Mucosa of rectum (tissue), 2 donors: Measurements from ENCODE around the gene HP.

ENCODE experiments used
- H3K27ac ChIP-seq, 2 donors: one replicate each; pipeline ENCODE4 v1.7.0; 2013; ENCODE audit warnings: inconsistent platforms in 2 of 2, low read depth in 2 of 2, low read length in 2 of 2
- H3K27me3 ChIP-seq, 2 donors: one replicate each; pipeline ENCODE4 v1.7.0; 2013; ENCODE audit warnings: low read length in 2 of 2; ENCODE audit not compliant: control insufficient read depth in 2 of 2, insufficient read depth in 2 of 2
- H3K36me3 ChIP-seq, 2 donors: one replicate each; pipeline ENCODE4 v1.7.0; 2013; ENCODE audit warnings: low read length in 2 of 2; ENCODE audit not compliant: control insufficient read depth in 2 of 2, insufficient read depth in 2 of 2
- H3K4me1 ChIP-seq, 2 donors: one replicate each; pipeline ENCODE4 v1.7.0; 2013; ENCODE audit warnings: low read length in 2 of 2, mild to moderate bottlenecking in 1 of 2; ENCODE audit not compliant: control insufficient read depth in 2 of 2, insufficient read depth in 2 of 2
- H3K4me3 ChIP-seq, 2 donors: one replicate each; pipeline ENCODE4 v1.7.0; 2013; ENCODE audit warnings: low read length in 2 of 2
- H3K9ac ChIP-seq, 2 donors: one replicate each; pipeline ENCODE4 v1.7.0; 2013; ENCODE audit warnings: low read length in 2 of 2, low read depth in 1 of 2, mild to moderate bottlenecking in 1 of 2
- H3K9me3 ChIP-seq, 2 donors: one replicate each; pipeline ENCODE4 v1.7.0; 2013; ENCODE audit warnings: low read length in 2 of 2; ENCODE audit not compliant: control insufficient read depth in 2 of 2
- donor health status: healthy.
- donor health status: Normal muscosa, but diverticular disease.

Gene HP

DNA sequence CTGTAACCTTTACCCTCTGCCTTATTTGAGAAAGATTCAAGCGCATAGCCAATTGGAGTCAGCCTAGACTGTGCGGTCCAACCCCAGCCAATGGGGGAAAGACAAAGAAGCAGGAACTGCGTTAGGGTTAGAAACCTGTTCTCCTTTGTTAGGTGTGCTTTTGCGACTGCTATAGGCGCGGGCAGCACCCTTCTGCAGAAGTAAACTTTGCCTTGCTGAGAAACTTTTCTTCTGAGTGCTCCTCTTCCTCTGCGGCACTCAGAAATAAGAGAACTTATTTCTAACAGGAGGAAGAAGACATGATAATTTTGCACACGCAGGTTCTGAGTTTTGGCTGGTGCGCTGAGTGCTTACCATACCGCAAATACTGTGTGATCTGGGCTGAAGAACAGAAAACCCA, 30.1 kb downstream of the HP start:
- Histone ChIP-seq H3K4me1 (no peaks in the 10 kb centered on the region), H3K27ac (no peak overlapping the region), H3K4me3 (no peak overlapping the region), H3K9me3 (peaks cover 0 to 4% of the 10 kb centered on the region in 2 donors), H3K36me3 (peaks cover 38 to 43% of the 10 kb centered on the region in 2 donors), H3K9ac (no peak overlapping the region), H3K27me3 (no peaks in the 10 kb centered on the region)

DNA sequence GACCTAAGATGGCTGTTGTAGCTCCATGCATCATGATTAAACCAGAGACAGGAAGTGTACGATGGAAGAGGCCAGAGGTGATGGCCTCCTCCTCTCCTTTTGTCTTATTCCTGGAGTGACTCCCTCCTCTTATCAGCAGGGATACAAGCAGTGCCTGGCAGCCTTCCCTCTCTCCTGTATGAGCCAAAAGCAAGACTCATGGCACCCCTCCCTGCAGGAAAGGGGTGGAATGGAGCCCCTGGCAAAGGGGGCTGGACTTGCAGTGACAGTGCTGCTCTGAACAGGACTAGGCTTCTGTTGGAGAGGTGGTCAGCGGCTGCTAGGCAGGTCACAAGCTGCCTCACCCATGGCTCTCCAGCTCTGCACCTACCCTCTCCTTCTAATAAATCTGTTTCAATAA, 30.7 kb downstream of the HP start:
- Histone ChIP-seq H3K36me3 (peaks cover 42 to 48% of the 10 kb centered on the region in 2 donors), H3K9me3 (peaks cover 0 to 4% of the 10 kb centered on the region in 2 donors), H3K27ac (no peak overlapping the region)

DNA sequence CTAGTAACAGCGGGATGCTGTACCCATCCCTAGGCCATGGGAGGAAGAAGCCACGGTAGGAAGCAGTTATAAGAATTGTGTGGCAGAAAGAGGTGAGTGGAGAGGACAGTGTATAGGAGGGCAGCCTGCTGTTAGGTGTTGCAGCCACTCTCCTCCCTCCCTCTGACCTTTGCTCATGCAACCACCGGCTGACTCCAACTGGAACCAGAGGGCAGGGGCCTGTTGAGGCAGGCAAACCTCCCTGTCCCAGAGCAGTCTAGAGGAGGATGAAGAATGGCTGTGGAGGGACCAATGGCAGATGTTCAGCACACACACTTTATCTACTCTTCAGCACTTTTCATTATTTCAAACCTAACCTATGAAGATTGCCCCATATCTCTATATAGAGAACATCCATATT, 36.9 kb downstream of the HP start:
- Histone ChIP-seq H3K36me3 (peaks cover 37 to 38% of the 10 kb centered on the region in 2 donors), H3K27ac (no peak overlapping the region), H3K27me3 (no peaks in the 10 kb centered on the region), H3K4me3 (no peak overlapping the region), H3K9ac (no peak overlapping the region), H3K9me3 (no peaks in the 10 kb centered on the region), H3K4me1 (peaks cover 18 to 22% of the 10 kb centered on the region in 2 donors)

More for the DNA sequence above, 30.7 kb downstream of the HP start:
- Histone ChIP-seq H3K4me1 (no peaks in the 10 kb centered on the region), H3K9ac (no peak overlapping the region), H3K27me3 (no peaks in the 10 kb centered on the region), H3K4me3 (no peak overlapping the region)

DNA sequence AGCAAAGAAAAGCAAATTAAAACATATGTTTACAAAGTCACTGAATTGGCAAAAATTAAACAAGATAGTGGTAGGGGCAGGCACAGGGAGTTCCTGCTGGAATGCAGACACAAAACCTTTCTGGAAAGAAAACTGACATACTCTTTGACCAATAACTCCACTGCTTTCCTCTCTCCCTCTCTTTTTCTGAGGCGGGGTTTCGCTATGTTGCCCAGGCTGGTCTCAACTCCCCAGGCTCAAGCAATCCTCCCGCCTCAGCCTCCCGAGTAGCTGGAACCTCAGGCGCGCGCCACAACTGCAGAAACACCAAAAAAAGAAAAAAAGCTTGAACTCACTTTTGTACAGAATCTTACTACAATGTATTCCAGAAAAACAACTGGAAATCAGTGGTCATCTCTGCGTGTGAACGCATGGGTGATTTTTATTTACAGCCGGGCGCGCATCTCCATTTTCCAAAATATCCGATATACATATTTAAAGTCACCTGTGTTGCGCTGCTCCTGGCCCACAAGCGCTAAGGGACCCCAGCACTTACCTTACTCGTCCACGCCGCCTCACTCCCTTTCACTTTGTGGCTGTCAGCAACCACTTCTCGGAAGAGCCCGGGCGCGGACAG, 38.6 kb downstream of the HP start:
- H3K27ac ChIP-seq: peak overlapping the region; percentile 89 to 91
- H3K9ac ChIP-seq: peak overlapping the region; percentile 74 to 95
- H3K27me3 ChIP-seq: no peaks in the 10 kb centered on the region
- H3K36me3 ChIP-seq: peaks cover 36 to 43% of the 10 kb centered on the region in 2 donors
- H3K4me1 ChIP-seq: peaks cover 18 to 22% of the 10 kb centered on the region in 2 donors
- peak overlapping the region; percentile 96 to 99 for H3K4me3 ChIP-seq
- H3K9me3 ChIP-seq: no peaks in the 10 kb centered on the region

DNA sequence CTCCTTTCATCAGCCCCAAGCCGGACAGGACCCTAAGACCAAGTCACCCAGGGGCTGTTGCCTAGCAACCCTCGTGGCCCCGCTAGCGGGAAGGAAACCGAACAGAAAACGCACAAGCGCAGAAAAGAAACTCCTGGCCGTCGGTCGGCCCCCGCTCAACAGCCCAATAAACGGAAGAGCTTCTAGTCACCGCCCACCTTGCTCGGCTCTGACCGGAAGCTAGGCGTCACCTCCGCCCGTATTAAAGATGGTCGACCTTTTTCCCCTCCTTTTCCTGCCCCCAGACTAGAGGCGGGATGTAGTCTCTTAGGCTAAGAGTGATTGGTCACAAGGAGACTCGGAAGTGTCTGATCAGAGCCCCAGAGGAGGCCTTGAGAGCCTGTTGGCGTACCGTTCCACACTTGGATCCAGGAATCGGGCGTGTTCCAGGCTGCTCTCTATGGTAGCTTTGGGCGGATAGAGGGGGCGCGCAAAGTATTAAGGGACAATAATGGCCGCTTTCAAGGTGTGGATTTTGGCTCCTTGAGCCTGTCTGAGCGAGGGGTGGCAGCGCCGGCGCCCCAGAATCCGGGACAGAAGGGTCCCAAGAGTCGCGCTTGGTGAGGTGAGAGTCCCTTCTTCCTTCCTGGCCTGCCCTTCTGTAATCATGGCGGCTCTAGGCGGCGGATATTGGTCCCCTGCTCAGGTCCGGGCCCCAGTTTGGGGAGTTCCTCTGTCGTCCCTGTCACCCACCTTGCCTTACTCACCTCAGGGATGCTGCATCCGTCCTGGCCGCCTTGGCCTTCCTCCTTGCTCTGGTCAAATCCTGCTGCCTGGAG, 39.4 kb downstream of the HP start, which contains the start of the genes DHX38 and TXNL4B:
TSS of gene DHX38 (plus strand) at position 400 of the 818 bp plus-strand sequence. CDS start 2,311 bp downstream, outside the sequence.
TSS of gene TXNL4B (minus strand) at position 173 of the 818 bp plus-strand sequence. CDS start 2,871 bp downstream, outside the sequence.
- H3K4me1 ChIP-seq: peaks cover 18 to 22% of the 10 kb centered on the region in 2 donors
- peak within 1 kb of the TSS; percentile 91 to 95 for H3K9ac ChIP-seq
- H3K27ac ChIP-seq: peak within 1 kb of the TSS; percentile 89 to 91
- H3K27me3 ChIP-seq: no peaks in the 10 kb centered on the region
- peak within 1 kb of the TSS; percentile 96 to 99 for H3K4me3 ChIP-seq
- H3K9me3 ChIP-seq: no peaks in the 10 kb centered on the region
- peaks cover 33 to 41% of the 10 kb centered on the region in 2 donors for H3K36me3 ChIP-seq

DNA sequence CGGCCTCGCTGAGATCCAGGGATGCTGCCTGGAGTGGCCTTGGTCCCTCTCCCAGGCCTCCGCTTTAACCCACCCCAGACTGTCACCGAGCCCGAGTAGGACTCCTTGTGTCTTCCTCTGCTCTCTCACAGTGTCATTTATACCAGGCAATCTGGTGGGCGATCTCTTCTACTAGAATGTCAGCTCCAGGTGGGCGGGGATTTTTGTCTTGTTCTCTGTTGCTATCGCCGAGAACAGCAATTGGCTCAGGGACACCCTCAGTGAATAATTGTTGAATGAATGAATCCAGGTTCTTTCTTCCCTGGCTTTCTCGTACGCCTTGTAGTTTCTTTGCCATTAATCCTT, 39.9 kb downstream of the HP start:
- peak overlapping the region; percentile 96 to 99 for H3K4me3 ChIP-seq
- peaks cover 18 to 22% of the 10 kb centered on the region in 2 donors for H3K4me1 ChIP-seq
- peaks cover 33 to 41% of the 10 kb centered on the region in 2 donors for H3K36me3 ChIP-seq

DNA sequence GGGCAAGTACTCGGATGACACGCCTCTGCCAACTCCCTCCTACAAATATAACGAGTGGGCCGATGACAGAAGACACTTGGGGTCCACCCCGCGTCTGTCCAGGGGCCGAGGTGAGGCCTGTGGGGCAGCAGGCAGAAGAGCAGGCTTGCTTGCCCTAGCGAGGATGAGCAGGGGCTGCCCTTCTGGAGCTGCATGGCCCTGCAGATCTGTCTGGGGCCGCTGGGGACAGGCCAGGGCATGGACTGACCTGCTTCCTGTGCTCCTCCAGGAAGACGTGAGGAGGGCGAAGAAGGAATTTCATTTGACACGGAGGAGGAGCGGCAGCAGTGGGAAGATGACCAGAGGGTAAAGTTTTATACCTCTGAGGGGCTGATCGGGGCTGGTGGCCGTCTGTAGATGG, 44.6 kb downstream of the HP start:
- H3K9ac ChIP-seq: no peak overlapping the region
- H3K27ac ChIP-seq: no peak overlapping the region
- peaks cover 69 to 76% of the 10 kb centered on the region in 2 donors for H3K36me3 ChIP-seq
- peaks cover 9 to 13% of the 10 kb centered on the region in 2 donors for H3K4me1 ChIP-seq
- no peaks in the 10 kb centered on the region for H3K27me3 ChIP-seq
- no peaks in the 10 kb centered on the region for H3K9me3 ChIP-seq
- H3K4me3 ChIP-seq: no peak overlapping the region

More for the DNA sequence above, 39.9 kb downstream of the HP start:
- Histone ChIP-seq H3K9me3 (no peaks in the 10 kb centered on the region), H3K27ac (peak overlapping the region; percentile 89 to 91), H3K27me3 (no peaks in the 10 kb centered on the region), H3K9ac (peak overlapping the region; percentile 91 to 95)

DNA sequence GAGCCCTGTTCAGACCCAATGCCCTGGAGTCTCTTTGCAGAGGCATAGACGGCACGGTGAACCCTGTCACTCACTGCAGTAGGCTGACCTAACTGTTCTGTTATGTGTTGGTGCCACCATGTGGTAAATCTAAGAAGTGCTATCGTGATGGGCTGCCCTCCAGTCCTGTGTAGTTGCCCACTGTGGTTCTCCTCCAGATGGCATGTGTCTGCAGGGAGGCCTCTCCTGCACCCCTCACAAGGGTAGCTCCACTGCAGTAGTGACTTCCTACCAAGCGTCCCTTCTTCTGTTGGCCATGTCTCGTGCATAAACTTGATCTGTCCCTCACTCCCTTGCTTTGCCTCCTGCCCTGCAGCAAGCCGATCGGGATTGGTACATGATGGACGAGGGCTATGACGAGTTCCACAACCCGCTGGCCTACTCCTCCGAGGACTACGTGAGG, 45.1 kb downstream of the HP start:
- H3K4me1 ChIP-seq: peaks cover 9 to 10% of the 10 kb centered on the region in 2 donors
- no peaks in the 10 kb centered on the region for H3K9me3 ChIP-seq
- H3K27ac ChIP-seq: no peak overlapping the region
- no peak overlapping the region for H3K4me3 ChIP-seq
- H3K9ac ChIP-seq: no peak overlapping the region
- H3K36me3 ChIP-seq: peaks cover 73 to 80% of the 10 kb centered on the region in 2 donors
- H3K27me3 ChIP-seq: no peaks in the 10 kb centered on the region

DNA sequence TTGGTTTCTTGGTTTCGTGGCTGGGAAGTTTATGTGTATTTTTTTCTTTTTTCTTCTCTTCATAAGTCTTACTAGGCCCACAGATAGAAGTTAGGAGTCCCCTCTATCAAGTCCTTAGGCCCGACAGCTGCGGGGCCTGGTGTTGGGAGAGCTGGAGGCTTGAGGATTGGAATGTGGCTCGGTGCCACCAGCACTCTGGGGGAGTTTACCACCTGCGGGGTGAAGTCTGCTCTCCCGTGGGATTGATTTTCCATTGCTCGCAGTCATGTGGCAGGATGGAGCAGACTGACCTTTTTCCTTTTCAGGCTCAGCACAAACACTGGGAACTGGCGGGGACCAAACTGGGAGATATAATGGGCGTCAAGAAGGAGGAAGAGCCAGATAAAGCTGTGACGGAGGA, 46.9 kb downstream of the HP start:
- H3K4me3 ChIP-seq: no peak overlapping the region
- peaks cover 87 to 95% of the 10 kb centered on the region in 2 donors for H3K36me3 ChIP-seq
- H3K4me1 ChIP-seq: no peaks in the 10 kb centered on the region
- H3K9me3 ChIP-seq: no peaks in the 10 kb centered on the region
- no peak overlapping the region for H3K9ac ChIP-seq
- no peak overlapping the region for H3K27ac ChIP-seq
- H3K27me3 ChIP-seq: no peaks in the 10 kb centered on the region

DNA sequence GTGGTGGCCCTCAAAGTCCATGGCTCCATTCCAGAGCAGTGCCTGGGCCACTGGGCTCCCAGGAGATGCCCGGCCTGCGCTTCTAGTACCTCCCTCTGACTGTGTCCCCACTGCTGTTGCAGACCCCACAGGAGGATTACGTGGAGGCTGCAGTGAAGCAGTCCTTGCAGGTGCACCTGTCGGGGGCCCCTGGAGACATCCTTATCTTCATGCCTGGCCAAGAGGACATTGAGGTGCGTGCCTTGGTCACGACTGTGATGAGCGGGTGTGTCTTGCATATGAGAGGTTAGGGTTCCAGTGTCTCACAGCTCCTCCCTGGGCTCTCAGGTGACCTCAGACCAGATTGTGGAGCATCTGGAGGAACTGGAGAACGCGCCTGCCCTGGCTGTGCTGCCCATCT, 50.6 kb downstream of the HP start:
- Histone ChIP-seq H3K4me1 (no peaks in the 10 kb centered on the region), H3K27me3 (no peaks in the 10 kb centered on the region), H3K9ac (no peak overlapping the region), H3K4me3 (no peak overlapping the region), H3K36me3 (peaks cover 93 to 98% of the 10 kb centered on the region in 2 donors), H3K9me3 (no peaks in the 10 kb centered on the region), H3K27ac (no peak overlapping the region)
